Activated CD8-positive, alpha-beta memory T cell treated with anti-CD3 and anti-CD28 coated beads, Interleukin-2, amount 50 U/mL, for 4 hours (primary cell): ENCODE results near the gene KLF4.

Source experiments
- DNase-seq: peaks from one replicate; pipeline ENCODE4 v3.0.0-alpha.2; 2020

Gene KLF4

DNA sequence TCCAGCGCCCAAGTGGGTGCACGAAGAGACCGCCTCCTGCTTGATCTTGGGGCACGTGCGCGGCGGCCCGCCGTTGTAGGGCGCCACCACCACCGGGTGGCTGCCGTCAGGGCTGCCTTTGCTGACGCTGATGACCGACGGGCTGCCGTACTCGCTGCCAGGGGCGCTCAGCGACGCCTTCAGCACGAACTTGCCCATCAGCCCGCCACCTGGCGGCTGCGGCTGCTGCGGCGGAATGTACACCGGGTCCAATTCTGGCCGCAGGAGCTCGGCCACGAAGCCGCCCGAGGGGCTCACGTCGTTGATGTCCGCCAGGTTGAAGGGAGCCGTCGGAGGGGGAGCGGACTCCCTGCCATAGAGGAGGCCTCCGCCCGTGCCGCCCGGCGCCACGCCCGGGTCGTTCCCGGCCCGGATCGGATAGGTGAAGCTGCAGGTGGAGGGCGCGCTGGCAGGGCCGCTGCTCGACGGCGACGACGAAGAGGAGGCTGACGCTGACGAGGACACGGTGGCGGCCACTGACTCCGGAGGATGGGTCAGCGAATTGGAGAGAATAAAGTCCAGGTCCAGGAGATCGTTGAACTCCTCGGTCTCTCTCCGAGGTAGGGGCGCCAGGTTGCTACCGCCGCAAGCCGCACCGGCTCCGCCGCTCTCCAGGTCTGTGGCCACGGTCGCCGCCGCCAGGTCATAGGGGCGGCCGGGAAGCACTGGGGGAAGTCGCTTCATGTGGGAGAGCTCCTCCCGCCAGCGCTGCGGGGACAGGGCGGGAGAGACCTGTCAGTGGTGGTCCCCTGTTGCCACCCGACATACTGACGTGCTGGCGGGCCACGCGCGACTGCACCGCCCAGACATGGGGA is 1.8 kb downstream of the KLF4 start:
- DNase-seq: no peak

DNA sequence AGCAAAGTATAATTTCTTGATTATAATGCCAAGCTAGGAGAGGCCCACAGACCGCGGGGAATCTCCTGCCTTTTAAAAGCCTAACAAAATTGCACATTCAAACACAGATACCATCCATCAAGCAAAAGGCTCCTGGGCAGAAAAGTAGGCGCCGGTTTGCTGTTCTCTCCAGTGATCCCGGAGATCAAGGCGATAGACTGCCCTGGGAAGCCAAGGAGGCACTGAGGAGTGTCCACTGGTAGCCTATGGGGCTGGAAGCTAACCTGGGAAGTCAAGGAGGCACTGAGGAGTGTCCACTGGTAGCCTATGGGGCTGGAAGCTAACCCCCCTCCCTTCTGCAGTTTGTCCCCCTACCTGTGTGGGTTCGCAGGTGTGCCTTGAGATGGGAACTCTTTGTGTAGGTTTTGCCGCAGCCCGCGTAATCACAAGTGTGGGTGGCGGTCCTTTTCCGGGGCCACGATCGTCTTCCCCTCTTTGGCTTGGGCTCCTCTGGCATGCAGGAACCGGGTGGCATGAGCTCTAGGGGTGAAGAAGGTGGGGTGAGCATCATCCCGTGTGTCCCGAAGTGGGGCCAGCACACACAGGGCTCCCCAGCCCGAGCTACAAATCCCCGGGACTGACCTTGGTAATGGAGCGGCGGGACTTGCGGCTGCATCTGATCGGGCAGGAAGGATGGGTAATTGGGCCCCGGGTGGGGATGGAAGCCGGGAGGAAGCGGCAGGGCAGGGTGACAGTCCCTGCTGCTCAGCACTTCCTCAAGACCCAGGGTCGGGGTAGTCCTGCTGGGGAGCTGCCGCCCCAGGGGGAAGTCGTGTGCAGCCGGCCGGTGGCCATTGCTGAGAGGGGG is 2.7 kb downstream of the KLF4 start:
- DNase-seq: no peak

DNA sequence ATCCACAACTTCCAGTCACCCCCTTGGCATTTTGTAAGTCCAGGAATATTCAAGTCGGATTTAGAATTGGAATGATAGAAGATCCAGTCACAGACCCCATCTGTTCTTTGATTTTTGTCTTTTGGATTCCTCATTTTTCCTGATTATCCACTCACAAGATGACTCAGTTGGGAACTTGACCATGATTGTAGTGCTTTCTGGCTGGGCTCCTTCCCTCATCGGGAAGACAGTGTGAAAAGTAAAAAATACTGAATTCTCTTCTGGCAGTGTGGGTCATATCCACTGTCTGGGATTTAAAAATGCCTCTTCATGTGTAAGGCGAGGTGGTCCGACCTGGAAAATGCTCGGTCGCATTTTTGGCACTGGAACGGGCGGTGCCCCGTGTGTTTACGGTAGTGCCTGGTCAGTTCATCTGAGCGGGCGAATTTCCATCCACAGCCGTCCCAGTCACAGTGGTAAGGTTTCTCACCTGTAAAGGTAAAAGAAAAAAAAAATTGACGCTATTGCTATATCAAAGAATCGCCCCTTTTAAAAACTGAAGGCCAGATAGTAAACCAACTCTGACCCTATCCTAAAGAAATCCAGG is 4.0 kb downstream of the KLF4 start:
- no peak for DNase-seq

DNA sequence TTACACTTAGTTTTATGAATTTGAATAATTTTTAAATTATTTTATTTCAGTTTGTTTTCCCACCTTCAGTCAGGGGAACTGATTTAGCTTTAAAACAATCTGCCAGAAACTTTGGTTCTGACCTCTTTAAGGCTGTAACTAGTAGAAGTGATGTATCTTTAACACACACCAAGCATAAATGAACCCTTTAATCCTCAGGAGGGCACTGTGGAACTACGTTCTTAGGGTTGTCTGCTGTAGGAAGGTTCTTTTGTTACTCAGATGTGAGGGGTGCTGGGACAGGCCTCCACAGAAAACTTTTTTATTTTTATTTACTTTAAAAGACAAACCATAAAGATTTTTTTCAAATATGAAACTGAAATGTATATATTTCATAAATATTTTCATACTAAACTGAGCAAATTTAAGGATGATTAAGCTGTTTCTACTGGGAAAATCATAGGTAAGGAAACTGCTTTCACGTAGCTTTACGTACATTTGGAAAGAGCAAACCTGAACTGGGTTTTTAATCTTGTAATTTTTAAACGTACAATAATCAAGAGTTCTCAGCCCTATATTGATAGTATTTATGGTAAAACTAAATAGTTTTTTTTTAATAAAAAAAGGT is 5.3 kb downstream of the KLF4 start:
- DNase-seq: no peak

DNA sequence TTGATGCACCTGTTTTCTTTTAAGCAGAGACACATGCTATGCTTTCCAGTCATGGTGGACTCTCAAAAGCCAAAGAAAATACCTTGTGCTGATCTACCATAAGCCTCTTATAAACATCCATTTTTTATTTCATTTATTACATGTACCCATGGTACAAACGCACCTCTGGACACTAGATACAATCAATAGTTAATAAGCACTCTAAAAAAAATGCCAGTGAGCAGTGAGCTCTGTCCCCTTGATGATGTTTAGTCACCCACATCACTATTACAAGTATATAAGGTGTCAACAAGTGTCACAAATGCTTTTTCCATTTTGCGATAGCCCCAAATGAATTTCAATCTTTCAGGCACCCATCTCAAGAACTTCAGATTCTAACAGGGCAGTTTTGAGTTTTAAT is 5.9 kb downstream of the KLF4 start:
- no peak for DNase-seq

DNA sequence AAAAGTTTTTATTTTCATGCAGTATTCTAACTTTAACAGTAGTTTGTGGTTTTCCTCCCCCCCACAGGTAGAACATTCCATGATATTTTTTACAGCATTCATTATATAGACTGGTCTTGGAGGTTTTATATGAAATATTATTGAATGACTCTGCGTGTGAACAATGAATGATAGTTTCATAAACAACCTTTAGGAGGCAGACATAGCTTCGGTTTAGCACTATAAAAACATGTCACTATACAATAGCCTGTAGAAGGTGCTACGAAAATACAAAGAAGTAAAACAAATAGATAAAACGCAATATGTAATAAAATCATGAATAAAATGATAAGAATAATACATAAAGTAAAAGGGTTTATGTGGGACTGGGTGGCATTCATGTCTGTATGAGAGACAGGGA is 8.5 kb downstream of the KLF4 start:
- no peak for DNase-seq

DNA sequence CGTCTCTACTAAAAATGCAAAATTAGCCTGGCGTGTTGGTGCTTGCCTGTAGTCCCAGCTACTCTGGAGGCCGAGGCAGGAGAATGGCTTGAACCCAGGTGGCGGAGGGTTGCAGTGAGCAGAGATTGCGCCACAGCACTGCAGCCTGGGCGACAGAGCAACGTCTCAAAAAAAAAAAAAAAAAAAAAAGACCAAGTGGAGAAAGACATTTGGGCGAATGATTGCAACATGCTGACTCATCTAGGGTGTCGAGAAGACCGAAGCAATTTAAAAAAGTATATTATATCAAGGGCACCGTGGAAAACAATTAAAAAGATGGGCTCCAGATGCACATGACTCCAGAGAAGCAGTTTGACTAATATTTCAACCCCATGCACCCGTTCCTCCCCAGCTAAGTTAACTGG is 9.2 kb downstream of the KLF4 start:
- no peak for DNase-seq

DNA sequence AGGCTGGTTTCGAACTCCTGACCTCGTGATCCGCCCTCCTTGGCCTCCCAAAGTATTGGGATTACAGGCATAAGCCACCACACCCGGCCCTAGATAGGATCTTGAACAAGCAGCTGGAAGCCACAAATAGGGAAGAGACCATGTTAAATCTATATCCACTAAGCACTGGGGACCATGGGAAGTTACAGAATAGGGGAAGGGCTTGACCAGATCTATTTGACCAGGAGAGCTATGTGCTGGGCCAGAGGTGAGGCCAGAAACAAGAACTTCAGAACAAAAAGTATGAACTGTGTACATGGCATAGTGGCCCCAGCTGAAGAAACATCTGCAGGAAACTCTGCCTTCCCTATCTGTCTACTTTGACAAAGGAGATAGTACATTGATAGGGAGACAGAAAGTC is 10.8 kb downstream of the KLF4 start:
- no peak for DNase-seq

DNA sequence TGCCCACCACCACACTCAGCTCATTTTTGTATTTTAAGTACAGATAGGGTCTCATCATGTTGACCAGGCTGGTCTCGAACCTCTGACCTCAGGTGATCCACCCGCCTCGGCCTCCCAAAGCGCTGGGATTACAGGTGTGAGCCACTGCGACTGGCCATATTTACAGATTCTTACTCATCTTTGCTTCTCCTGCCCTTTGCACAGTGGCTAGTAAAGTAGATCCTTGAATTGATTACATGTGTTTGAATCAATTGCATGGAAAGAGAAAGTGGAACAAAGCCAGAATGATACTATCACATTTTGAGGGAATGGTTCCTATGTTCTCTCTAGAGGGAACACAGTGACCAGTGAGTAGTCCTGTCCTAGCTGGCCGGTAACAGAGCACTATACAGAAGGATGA is 15.4 kb downstream of the KLF4 start:
- DNase-seq: no peak

DNA sequence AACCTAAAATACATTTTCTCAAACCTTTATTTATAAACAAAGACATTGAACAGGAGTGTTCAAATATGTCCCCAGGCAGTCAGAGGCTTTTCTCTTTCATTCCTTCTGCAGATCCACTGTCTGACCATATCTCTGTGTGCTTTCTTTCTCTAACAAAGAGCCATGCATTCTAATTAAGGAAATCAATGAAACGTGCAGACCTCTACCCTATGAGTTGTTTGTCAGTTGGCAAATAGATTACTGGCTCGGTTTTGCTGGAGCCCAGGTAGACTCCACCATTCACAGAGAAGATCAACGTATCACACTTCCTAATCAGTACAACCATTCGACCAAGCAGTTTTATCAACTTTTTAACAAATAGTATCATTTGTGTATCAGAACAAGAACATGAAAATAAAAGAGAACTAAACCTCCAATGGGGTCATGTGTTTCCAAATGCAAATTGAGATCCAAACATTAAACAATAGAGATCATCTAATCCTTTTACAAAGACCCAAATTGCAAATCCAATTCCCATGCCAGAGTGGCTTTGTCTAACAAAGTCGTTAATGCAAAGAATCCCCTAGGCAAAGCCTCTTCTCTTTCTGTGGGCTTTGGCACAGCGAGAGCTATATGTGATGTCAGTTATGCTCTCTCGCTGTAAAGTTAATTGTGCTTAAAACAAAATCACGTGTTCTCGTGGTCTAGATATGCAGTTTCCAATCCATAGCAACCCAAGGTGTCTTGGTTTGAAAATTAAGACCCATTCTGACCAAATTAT is 16.8 kb downstream of the KLF4 start:
- DNase-seq: no peak

DNA sequence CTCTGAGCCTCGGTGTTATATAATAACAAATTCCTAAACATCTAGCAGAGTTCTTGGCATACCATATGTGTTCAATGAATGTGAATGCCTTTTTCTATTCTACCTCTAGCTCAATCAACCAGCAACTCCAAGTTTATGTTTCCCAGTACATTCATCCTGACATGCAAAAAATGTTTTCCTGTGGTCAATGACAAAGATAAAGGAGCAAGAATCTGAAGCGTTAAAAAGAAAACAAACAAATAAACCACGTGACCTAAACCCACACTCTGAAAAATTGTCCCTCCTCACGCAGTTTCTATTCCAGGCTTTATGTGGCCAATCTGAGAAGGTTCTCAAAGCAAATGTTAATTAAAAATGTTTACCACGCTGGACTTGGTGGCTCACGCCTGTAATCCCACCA is 18.0 kb downstream of the KLF4 start:
- no peak for DNase-seq

DNA sequence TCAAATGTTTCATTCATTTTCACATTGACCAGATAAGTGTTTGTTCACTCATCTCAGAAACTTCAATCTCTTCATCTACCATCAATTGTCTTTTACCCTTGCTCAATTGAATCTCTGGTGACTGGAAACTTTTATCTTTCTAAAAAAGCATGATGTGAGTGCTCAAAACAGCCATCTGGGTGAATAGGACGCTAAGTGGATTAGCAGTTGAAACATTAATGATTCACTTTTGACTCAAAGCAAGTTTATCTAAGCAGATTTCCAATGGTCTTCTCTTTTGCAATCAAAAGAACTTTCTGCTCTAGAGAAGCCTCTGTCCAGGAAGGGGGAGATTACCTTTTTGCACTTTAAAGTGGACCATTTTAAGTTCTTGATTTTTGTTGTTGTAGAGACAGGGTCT is 22.2 kb downstream of the KLF4 start:
- DNase-seq: no peak

DNA sequence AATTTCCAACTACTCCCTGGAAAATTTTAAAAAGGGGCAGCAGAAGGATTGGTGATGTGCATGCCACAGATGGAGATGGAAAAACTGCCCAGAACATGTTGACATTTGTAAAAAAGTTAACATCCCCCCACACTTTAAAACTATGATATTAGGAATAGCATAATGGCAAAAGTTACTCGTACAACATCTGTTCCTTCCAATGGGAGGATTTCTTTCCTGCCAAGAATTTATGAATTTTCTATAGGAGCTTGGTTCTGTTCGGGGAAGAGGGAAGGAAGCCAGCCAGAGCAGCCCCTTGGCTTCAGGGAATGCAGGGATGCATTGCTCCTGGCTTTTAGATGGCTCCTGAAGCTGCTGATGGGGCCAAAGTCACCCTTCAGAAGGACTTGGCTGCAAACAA is 22.7 kb downstream of the KLF4 start:
- DNase-seq: no peak

DNA sequence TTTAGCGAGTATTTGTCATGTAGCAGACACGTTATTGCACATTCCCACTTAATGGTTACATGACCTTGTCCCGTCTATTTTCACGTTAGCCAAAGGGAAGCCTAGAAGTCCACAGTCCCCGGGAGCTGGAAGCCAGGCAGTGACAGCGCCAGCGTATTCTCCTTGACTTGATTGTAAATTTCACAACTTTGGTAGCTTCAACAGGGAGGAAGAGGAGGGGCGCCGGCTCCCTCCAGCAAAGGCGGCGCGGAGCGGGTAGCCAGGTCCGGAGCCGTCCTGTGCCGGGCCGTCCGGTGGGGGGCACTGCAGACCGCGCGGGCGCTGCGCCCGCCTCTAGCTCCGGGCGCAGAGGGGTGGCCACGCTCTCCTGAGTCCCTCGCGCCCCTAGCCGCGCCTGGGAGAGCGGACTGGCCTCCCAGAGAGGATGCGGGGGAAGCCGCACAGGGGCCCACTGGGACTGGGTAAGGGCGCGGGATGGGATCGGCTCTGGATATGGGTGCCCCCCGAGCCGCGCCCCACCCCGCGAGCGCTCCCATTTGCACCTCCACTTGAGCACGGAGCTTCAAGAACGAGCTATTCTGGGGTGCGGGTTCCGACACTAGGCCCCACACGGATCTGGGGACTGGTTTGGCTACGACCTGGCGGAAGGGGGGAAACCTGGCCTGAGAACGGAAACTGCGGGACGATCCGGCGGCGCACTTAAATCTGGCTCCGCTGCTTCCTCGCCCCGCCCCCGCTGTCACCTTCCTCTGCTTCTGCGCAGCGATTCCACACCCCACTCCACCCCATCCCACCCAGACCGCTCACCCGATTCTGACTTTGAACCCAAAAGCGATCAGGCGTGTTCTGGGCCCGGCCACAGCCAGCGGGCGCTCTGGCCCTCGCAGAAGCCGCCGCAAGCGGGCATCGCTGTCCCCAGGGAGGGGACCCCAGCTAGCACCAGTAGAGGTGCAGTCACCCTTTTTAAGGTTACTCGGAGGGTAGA is 23.8 kb downstream of the KLF4 start:
- no peak for DNase-seq

DNA sequence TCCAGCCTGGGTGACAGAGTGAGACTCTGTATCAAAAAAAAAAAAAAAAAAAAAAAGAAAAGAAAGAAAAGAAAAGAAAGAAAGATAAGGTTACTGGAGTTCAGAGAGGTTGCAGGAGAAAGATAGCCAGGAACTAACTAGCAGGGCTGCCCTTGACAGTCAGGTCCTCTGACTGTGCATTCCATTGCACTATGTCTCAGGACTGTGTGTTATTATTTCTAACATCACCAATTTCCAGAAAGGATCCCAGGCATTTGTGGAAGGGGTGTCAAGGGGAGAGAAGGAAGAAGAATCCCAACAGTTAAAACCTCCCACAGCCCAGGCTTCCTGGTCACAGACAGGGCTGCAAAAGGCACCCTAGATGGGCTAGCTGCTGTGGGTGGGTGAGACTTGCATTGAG is 25.1 kb downstream of the KLF4 start:
- DNase-seq: no peak

DNA sequence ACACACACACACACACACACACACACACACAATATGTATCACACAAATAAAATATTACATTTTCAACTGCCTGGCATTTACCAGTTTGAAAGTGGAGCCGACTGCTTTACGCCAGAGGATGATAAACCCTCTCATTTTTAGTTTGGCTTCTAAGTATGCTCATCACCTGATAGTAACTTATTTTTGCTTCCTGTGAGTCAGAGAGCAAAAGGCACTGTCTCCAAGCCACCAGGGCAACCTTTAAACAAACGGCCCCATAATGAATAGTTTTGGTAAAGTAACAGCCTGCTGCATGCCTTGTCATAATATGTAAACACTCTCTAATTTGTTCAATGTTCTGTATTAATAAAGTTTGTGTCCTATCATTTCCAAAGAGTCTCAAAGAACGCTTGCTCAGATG is 26.9 kb downstream of the KLF4 start:
- DNase-seq: no peak

DNA sequence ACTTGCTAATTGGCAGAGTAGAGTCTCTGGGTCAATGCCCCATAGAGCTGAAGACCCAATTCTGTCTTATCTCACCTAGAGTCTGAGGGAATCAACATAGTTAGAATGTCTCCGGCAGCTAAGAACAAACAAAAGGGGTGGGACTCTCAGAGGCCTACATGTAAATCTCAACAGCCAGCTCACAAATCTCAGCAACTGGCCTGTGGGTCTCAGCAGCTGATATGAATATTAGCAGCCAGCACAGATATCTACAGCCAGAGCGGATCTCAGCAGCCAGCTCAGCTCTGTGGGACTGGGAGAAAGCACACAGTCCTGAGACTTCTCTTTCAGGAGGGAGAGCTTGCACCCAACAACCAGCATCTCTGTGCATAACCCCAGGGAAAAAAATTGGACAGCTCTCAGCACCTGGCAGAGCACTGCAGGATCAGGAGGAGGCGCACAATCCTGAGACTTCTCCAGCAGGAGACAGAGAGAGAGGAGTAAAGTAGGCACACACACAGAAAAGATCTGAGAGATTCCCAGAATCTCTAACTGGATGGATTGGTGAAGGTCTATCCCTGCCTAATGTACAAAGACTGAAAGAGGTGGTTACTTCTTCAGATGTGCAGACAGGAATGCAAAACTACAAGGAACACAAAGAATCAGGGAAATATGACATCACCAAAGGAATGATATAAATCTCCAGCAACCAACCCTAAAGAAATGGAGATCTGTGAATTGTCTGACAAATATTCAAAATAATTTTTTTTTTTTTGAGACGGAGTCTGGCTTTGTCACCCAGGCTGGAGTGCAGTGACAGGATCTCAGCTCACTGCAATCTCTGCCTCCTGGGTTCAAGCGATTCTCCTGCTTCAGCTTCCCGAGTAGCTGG is 29.2 kb downstream of the KLF4 start:
- DNase-seq: no peak

DNA sequence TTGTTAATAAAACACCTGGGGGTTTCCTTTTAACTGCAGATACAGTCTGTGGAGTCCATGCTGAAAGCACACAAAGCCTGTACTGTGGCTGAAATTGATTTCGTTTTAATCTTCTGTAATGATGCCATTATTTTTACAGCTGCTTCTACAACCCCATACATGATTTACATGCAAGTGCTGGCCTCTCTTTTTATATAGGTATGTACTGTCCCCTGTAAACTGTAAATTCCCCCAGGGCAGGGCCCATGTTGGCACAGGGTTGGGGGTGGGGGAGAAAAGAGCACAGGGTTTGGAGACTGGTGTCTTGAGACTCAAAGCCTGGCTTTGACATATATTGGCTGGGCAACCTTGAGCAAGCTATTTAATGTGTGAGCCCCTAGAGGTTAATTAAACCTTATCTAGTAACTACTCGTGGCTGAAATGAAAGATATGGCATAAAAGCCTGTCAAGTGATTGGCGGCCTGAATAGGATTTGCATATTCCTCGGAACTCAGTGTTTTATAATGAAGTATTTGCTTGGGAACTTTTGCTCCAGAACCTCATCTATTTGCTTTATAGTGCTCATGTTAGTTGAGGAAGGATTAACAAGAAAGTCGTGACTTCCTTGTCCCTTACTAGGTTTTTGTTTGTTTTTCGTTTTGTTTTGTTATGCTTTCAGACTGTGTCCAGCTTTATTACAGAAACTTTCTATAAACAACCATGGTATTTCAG is 34.0 kb downstream of the KLF4 start:
- DNase-seq: no peak

DNA sequence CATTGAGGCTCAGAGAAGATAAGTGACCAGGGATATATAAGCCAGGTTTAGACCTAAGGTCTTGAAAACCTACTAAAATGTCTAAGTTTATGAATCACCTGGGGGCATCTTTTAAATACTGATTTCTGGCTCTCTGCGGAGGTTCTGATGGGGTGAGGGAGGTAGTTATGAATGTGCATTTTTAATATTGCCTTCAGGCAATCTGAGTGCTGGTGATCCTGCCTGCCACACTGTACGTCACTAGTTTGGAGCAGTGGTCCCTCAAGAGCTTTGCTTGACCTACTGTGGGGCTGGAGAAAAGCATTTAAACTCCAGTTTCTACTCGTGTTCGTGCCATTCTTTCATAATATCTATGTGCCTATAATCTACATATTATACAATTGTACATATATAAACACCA is 36.1 kb downstream of the KLF4 start:
- DNase-seq: no peak

DNA sequence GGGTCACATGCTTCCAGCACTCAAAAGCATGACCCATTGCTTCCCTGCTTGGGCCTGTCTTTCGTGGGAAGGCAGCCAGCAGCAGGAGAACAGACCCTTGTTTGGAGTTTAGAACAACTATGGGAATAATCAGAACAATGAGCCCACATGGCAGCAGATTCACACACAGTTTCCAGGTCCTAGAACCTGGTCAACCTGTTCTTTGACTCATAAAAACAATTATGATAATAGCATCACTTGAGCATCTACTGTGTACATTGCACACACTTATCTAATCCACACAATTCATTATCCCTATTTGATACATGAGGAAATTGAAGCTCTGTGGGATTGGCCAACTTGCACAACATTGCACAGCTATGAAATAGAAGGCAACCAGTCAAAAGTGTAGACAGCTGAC is 41.7 kb downstream of the KLF4 start:
- no peak for DNase-seq
